Measurements from ENCODE around the gene ARID3B.
"Not testable (repeated sequence)": the region's sequence is repeated elsewhere in the genome, so short reads cannot be mapped to it uniquely, and the experiment has no call there.

Gene ARID3B

GRCh38 chr15:74540761-74541493 is at the start of gene ARID3B:
Gene ARID3B, plus strand, starts transcription at chr15:74541220. Its CDS starts 2,717 bp downstream, at chr15:74543937.
- DNase-seq (ENCODE audit: low spot score), result peak; percentile 99

- DNase-seq (ENCODE audit: low spot score), result no peak
Measured at GRCh38 chr15:74496648-74497047, 44.4 kb upstream of the ARID3B start.

- DNase-seq (ENCODE audit: low spot score), result peak; percentile 39
Measured at GRCh38 chr15:74497584-74497983, 43.4 kb upstream of the ARID3B start.

- DNase-seq (ENCODE audit: low spot score), result no peak
Measured at GRCh38 chr15:74499366-74499765, 41.7 kb upstream of the ARID3B start.

DNA sequence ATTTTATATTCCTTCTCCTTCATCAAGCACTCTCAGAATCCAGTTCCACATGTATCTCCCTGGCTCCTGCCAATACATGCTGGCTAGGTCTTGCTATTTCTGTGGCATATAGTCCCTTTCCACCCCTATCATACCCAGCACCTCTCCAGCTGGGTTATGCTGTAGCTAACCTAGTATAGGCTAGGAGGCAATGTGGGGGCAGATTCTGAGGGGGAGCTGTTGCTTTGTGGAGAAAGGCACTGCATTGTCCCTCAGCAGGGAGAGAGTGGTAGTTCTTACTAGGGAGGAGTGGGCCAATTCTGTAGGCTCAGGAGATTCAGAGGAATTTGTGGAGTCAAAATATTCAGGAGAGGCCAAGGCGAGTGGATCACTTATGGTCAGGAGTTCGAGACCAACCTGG is 40.6 kb upstream of the ARID3B start:
- DNase-seq (ENCODE audit: low spot score), result no peak

DNA sequence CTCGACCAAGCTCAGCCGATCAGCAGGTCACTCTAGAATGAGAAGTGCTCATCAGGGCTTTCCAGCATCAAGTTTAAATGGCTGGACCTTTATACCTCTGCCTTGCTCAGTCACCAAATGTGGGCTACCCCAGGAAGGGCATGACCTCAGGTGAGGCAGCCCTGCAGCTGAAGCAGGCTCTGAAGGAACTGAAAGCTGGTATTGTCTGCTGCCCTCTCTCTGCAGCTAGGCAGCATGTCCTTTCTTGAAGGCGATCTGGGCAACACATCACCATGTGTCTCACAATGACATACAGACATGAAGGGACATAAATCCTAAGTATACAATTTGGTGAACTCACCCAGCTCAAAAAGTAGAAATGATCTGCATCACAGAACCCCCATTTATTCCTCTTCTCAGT is 38.7 kb upstream of the ARID3B start:
- DNase-seq (ENCODE audit: low spot score), result no peak

- no peak for DNase-seq (ENCODE audit: low spot score)
Measured at GRCh38 chr15:74504418-74504817, 36.6 kb upstream of the ARID3B start.

- no peak for DNase-seq (ENCODE audit: low spot score)
Measured at GRCh38 chr15:74504836-74505235, 36.2 kb upstream of the ARID3B start.

GRCh38 chr15:74505837-74506514 is 35.0 kb upstream of the ARID3B start:
- no peak for DNase-seq (ENCODE audit: low spot score)

DNA sequence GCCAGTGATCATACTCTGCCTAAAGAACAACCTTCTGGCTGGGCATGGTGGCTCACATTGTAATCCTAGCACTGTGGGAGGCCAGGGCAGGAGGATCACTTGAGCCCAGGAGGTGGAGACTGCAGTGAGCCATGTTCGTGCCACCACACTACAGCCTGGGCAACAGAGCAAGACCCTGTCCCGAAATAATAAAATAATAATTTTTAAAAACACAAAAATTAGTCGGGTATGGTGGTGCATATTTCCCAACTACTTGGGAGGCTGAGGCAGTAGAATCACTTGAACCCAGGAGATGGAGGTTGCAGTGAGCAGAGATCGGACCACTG is 34.5 kb upstream of the ARID3B start:
- no peak for DNase-seq (ENCODE audit: low spot score)

- no peak for DNase-seq (ENCODE audit: low spot score)
Measured at GRCh38 chr15:74511583-74511982, 29.4 kb upstream of the ARID3B start.

DNA sequence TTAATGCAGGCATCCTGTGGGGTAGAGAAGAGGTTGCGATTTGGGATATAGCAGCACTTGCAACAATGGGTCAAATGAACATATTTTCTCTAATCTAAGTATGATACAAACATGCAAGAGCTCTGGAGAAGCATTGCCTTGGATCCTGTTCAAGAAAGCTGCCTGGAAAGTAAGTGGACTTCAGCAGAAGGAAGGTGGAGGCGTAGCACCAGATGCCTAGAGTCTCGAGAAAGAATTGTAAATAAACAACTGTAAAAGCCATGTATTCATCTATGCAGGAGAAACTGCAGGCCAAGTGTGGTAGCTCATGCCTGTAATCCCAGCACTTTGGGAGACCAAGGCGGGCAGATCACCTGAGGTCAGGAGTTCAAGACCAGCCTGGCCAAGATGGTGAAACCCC is 27.0 kb upstream of the ARID3B start:
- not testable (repeated sequence) for DNase-seq (ENCODE audit: low spot score)

- DNase-seq (ENCODE audit: low spot score), result no peak
Measured at GRCh38 chr15:74517096-74517495, 23.9 kb upstream of the ARID3B start.

DNA sequence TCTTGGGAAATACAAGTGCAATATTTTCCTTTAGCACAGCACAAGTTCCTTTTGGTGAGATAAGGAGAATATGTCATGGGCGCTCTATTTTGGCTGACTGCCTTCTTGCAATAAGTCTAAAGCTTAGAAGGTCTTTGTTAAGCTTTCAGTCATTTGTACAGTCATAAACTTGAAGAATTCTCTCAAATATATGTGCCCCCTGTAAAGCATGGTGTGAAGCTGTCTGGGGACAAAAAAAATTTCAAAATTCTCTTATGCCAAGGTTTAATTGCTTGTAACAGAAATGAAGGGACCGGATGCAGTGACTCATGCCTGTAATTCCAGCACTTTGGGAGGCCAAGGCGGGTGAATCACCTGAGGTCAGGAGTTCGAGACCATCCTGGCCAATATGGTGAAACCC is 21.7 kb upstream of the ARID3B start:
- DNase-seq (ENCODE audit: low spot score), result no peak

- no peak for DNase-seq (ENCODE audit: low spot score)
Measured at GRCh38 chr15:74520407-74520806, 20.6 kb upstream of the ARID3B start.

GRCh38 chr15:74523982-74524381 is 17.0 kb upstream of the ARID3B start:
- no peak for DNase-seq (ENCODE audit: low spot score)

DNA sequence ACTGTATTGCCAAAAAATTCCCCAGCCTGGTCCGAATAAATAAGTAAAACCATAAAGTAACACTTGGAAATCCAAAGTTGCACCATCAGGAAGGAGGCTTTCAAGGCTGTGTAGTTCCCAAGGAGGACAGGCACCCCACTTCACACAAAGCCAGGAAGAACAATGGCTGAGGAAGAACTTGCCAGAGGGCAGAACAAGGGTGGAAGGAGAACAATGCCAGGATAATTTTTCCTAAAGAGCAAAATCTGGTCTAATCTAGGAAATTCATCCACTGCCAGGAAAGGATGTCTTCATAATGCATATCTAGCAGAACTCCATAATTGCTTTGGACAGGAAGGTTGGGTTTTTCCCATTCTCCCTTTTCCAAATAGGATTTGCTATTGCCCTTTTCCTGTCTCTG is 15.7 kb upstream of the ARID3B start:
- DNase-seq (ENCODE audit: low spot score), result no peak

DNA sequence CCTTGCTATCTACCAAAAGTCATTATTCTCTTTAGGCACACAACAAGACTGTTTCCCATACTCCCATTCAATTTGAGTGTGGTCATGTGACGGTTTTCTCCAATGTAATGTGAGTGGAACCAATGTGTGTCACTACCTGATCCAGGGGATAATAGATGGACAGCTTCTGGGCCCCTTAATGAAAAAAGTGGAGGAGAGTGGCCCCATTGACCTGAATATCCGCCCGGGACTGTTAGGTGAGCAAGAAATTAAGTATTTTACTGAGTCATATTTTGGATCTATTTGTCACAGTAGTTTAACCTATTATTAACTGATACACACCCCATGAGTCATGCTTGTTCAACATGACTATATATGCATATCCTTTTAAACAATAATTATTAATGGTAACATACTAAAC is 15.1 kb upstream of the ARID3B start:
- DNase-seq (ENCODE audit: low spot score), result peak; percentile 53

GRCh38 chr15:74528876-74529275 is 12.1 kb upstream of the ARID3B start:
- no peak for DNase-seq (ENCODE audit: low spot score)

DNA sequence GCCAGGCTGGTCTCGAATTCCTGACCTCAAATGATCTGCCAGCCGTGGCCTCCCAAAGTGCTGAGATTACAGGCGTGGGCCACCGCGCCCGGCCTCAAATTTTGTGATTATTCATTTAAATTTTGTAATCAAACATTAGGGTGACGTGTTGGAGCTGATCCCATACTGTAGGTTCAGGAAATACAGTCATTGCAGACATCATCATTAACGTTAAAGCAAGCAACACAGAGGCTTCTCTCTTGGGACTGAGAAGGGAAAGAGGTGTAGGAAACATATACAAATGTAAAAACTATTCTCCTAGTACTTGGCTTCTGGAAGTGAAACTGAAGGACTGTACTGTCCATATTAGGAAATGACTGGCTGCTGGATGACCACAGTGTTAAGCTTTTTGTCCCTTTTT is 11.1 kb upstream of the ARID3B start:
- DNase-seq (ENCODE audit: low spot score), result no peak

DNA sequence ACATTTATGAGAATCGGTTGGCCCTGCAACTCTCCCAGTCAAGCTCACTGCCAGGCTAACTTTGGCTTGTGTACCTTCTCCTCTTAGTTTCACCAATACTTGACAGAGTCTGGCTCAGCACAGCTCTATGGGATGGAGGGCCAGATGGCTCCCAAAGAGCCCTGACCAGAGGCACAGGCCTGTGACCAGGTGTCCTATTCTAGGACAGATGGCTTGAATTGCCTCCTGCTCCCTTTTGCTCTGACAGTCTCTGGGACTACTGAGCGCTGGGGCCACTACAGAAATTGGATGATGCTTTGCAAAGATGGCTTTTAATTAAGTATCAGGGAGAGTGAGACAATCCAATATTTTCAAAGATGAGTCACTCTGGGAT is 10.3 kb upstream of the ARID3B start:
- no peak for DNase-seq (ENCODE audit: low spot score)

GRCh38 chr15:74531144-74531811 is 9.7 kb upstream of the ARID3B start:
- no peak for DNase-seq (ENCODE audit: low spot score)

- no peak for DNase-seq (ENCODE audit: low spot score)
Measured at GRCh38 chr15:74535388-74536084, 5.5 kb upstream of the ARID3B start.

Measured in LoVo (cell line).